Testis (tissue), 3 donors: ENCODE data around the gene AMBRA1. TPM values are rescaled to one million over a fixed set of nuclear protein-coding genes. Genes with fewer than 3 reads are reported as not detected.
A peak's percentile ranks its signal among the peaks of the same experiment; 100 is the strongest.

Experiments used
- DNase-seq: peaks from one replicate; pipeline ENCODE4 v3.0.0-alpha.2; 2019
- H3K27ac ChIP-seq, 2 donors: fragments of 200-600 bp; sonication (generic); one replicate each; pipeline ENCODE4 v1.5.1; 2019
- H3K27me3 ChIP-seq: fragments of 200-600 bp; sonication (generic); one replicate; pipeline ENCODE4 v1.5.1; 2019
- H3K36me3 ChIP-seq: fragments of 200-600 bp; sonication (generic); one replicate; pipeline ENCODE4 v1.5.1; 2017; ENCODE audit warnings: low read depth; ENCODE audit errors: missing control alignments
- H3K4me1 ChIP-seq: fragments of 200-600 bp; sonication (generic); one replicate; pipeline ENCODE4 v1.5.1; 2019
- H3K4me3 ChIP-seq, 2 donors: fragments of 200-600 bp; sonication (generic); one replicate each; pipeline ENCODE4 v1.5.1; 2017 to 2019
- H3K9me3 ChIP-seq: fragments of 200-600 bp; sonication (generic); one replicate; pipeline ENCODE4 v1.5.1; 2017
- CTCF ChIP-seq, 3 experiments: fragments of 450-650 bp in 2 of 3; fragments of 200-600 bp in 1 of 3; sonication (generic) in 1 of 3; IDR thresholded peaks; one replicate each; pipeline ENCODE4 v1.5.1; 2016 to 2019; ENCODE audit warnings: antibody characterized with exemption in 3 of 3, mild to moderate bottlenecking in 2 of 3, moderate library complexity in 1 of 3
- POLR2A ChIP-seq: fragments of 450-650 bp; IDR thresholded peaks from one replicate; pipeline ENCODE4 v1.6.1; 2017; ENCODE audit warnings: antibody characterized with exemption, mild to moderate bottlenecking, moderate library complexity
- WGBS, 2 donors: methylation state at CpG; one replicate each; pipeline ENCODE4 v1.1.5; 2018; 5-methylcytosine and 5-hydroxymethylcytosine counted together
- intact Hi-C: fragments of 100-400 bp; cut with DNase I; formaldehyde crosslinking; loops from one replicate; pipeline ENCODE4 v1.15.1; 2023; ENCODE audit warnings: low total_unique reads
- polyA plus RNA-seq: library from polyadenylated mRNA; stranded (reverse); fragments of 350-450 nt; fragmentation: Illumina TruSeq; extraction: RNeasy Lipid Tissue Mini Kit (QIAGEN cat#74804); gene quantifications from one replicate; pipeline ENCODE4 v1.2.3, GENCODE V29; 2014; ENCODE audit warnings: low read depth, low replicate concordance; ENCODE audit not compliant: insufficient read depth
- total RNA-seq, 2 donors: library from RNA; depleted of rRNA; stranded (reverse); fragments of >200 nt; gene quantifications; one replicate each; pipeline ENCODE4 v1.2.3, GENCODE V29; 2016

The AMBRA1 gene
- total and polyA plus RNA-seq, 3 donors from 2014 or later, result 28.0 to 68.3 (median 55.6) TPM

- WGBS, 2 donors, result 70 to 83% methylated on average over 5 of the region's 5 CpGs
- Histone ChIP-seq H3K4me3 (no peak overlapping the region), H3K4me1 (peaks cover 9% of the 10 kb centered on the region), H3K27me3 (no peaks in the 10 kb centered on the region), H3K27ac (peak overlapping the region in 1 of 2 donors; percentile 39), H3K36me3 (no peaks in the 10 kb centered on the region), H3K9me3 (no peaks in the 10 kb centered on the region)
- no peak for DNase-seq
- intact Hi-C loops, result no loop called here
- no peak for TF ChIP-seq POLR2A
- no peak for TF ChIP-seq CTCF (IDR thresholded peaks at IDR 0.05)
These were observed 17.9 kb upstream of the AMBRA1 start for GRCh38 chr11:46611526-46612304.

GRCh38 chr11:46609386-46609785, 15.6 kb upstream of the AMBRA1 start:
- 89 to 98% methylated on average over 6 of the region's 6 CpGs for WGBS, 2 donors
- no peak for TF ChIP-seq CTCF (IDR thresholded peaks at IDR 0.05)
- no peak for TF ChIP-seq POLR2A
- Histone ChIP-seq H3K27ac (no peak overlapping the region), H3K9me3 (no peaks in the 10 kb centered on the region), H3K36me3 (no peaks in the 10 kb centered on the region), H3K27me3 (no peaks in the 10 kb centered on the region), H3K4me3 (no peak overlapping the region), H3K4me1 (peaks cover 9% of the 10 kb centered on the region)
- no peak for DNase-seq
- intact Hi-C loops, result no loop called here

- Histone ChIP-seq H3K36me3 (no peaks in the 10 kb centered on the region), H3K9me3 (no peaks in the 10 kb centered on the region), H3K27ac (no peak overlapping the region), H3K4me3 (no peak overlapping the region), H3K4me1 (peaks cover 9% of the 10 kb centered on the region), H3K27me3 (no peaks in the 10 kb centered on the region)
- intact Hi-C loops, result no loop called here
- DNase-seq, result no peak
- WGBS, 2 donors, result 85 to 88% methylated on average over 1 of the region's 1 CpG
- TF ChIP-seq CTCF (IDR thresholded peaks at IDR 0.05) (no peak), POLR2A (no peak)
These were observed 13.7 kb upstream of the AMBRA1 start for GRCh38 chr11:46607516-46607915.

GRCh38 chr11:46604796-46605195, 11.0 kb upstream of the AMBRA1 start:
- 90 to 100% methylated on average over 1 of the region's 1 CpG for WGBS, 2 donors
- Histone ChIP-seq H3K27me3 (no peaks in the 10 kb centered on the region), H3K27ac (no peak overlapping the region), H3K9me3 (no peaks in the 10 kb centered on the region), H3K36me3 (no peaks in the 10 kb centered on the region), H3K4me3 (no peak overlapping the region), H3K4me1 (no peaks in the 10 kb centered on the region)
- TF ChIP-seq POLR2A, result no peak
- no peak for TF ChIP-seq CTCF (IDR thresholded peaks at IDR 0.05)
- no peak for DNase-seq
- intact Hi-C loops, result no loop called here
